T47D (cell line): ENCODE results near the gene MTMR1.

Experiments used
- DNase-seq, 2 experiments: peaks; one replicate each; pipeline versions ENCODE4 v3.0.0 to v3.0.0-alpha.2; 2011 to 2012; ENCODE audit warnings: low read depth in 1 of 2, low spot score in 1 of 2
- JUND ChIP-seq: IDR thresholded peaks from 2 replicates; pipeline ENCODE4 v1.6.1; 2012; ENCODE audit warnings: low read depth
- in situ Hi-C: cut with HindIII; loops from 2 replicates; pipeline ENCODE4 v1.10.0; 2016; ENCODE audit warnings: low sequenced_read_pairs, low pct_unique_long_range_greater_than_20kb

MTMR1 gene

GRCh38 chrX:150702966-150703694, 9.9 kb downstream of the MTMR1 start:
- in situ Hi-C loops = no loop called here
- no peak for DNase-seq
- TF ChIP-seq JUND = no peak

GRCh38 chrX:150703695-150703974, 10.4 kb downstream of the MTMR1 start:
- in situ Hi-C loops = no loop called here
- no peak for TF ChIP-seq JUND
- DNase-seq = no peak

GRCh38 chrX:150704030-150704613, 10.9 kb downstream of the MTMR1 start:
- in situ Hi-C loops = no loop called here
- DNase-seq = no peak
- TF ChIP-seq JUND = no peak

GRCh38 chrX:150712619-150713018, 19.4 kb downstream of the MTMR1 start:
- in situ Hi-C loops = no loop called here
- TF ChIP-seq JUND = no peak
- DNase-seq = no peak

- TF ChIP-seq JUND = no peak
- DNase-seq = no peak
- in situ Hi-C loops = no loop called here
These were observed 22.0 kb downstream of the MTMR1 start for GRCh38 chrX:150715184-150715583.

GRCh38 chrX:150719621-150720020, 26.4 kb downstream of the MTMR1 start:
- DNase-seq = no peak
- no peak for TF ChIP-seq JUND
- in situ Hi-C loops = no loop called here

GRCh38 chrX:150729956-150730355, 36.8 kb downstream of the MTMR1 start:
- in situ Hi-C loops = no loop called here
- no peak for TF ChIP-seq JUND
- no peak for DNase-seq

GRCh38 chrX:150730719-150731118, 37.5 kb downstream of the MTMR1 start:
- in situ Hi-C loops = no loop called here
- no peak for TF ChIP-seq JUND
- no peak for DNase-seq

- no peak for TF ChIP-seq JUND
- in situ Hi-C loops = no loop called here
- DNase-seq = no peak
These were observed 38.6 kb downstream of the MTMR1 start for GRCh38 chrX:150731795-150732194.

- in situ Hi-C loops = no loop called here
- no peak for TF ChIP-seq JUND
- DNase-seq = no peak
These were observed 43.3 kb downstream of the MTMR1 start for GRCh38 chrX:150736475-150736874.

GRCh38 chrX:150752124-150752523, 58.9 kb downstream of the MTMR1 start:
- DNase-seq = no peak
- TF ChIP-seq JUND = no peak
- in situ Hi-C loops = no loop called here

- no peak for TF ChIP-seq JUND
- no peak for DNase-seq
- in situ Hi-C loops = no loop called here
These were observed 60.2 kb downstream of the MTMR1 start for GRCh38 chrX:150753357-150753756.

GRCh38 chrX:150753968-150754367, 60.8 kb downstream of the MTMR1 start:
- TF ChIP-seq JUND = no peak
- no peak for DNase-seq
- in situ Hi-C loops = no loop called here

GRCh38 chrX:150757371-150757770, 64.2 kb downstream of the MTMR1 start:
- TF ChIP-seq JUND = no peak
- DNase-seq = no peak
- in situ Hi-C loops = no loop called here
